ENCODE data around the gene SLC23A2. TPM values are rescaled to one million over a fixed set of nuclear protein-coding genes. Genes with fewer than 3 reads are reported as not detected.

The SLC23A2 gene
- polyA plus RNA-seq, 3 donors, result 3.3 to 28.4 (median 6.4) TPM

- intact Hi-C loops (cut with micrococcal nuclease), result no loop called here
- Mint-ChIP-seq H3K4me3 (no peak overlapping the region), H3K27ac (no peak overlapping the region), H3K36me3 (peaks cover 88 to 89% of the 10 kb centered on the region in 2 donors), H3K4me1 (peaks cover 15% of the 10 kb centered on the region), H3K27me3 (ENCODE audit: low read depth in 3 of 3) (peaks cover 0 to 2% (median 0%) of the 10 kb centered on the region in 3 donors), H3K9me3 (peaks cover 0 to 2% (median 0%) of the 10 kb centered on the region in 7 donors)
- DNase-seq, result no peak
- Histone ChIP-seq H3K36me3 (replicated peaks in 1 of 2; ENCODE audit: control insufficient read depth in 1 of 2, insufficient read depth in 2 of 2, low read length in 2 of 2) (peaks cover 67 to 86% of the 10 kb centered on the region in 2 donors), H3K4me1 (ENCODE audit: control insufficient read depth in 1 of 2, insufficient read depth in 2 of 2, low read length in 2 of 2) (peaks cover 0 to 10% of the 10 kb centered on the region in 2 donors), H3K9ac (ENCODE audit: insufficient read depth, low read length, poor library complexity, severe bottlenecking) (no peak overlapping the region), H2AFZ (ENCODE audit: insufficient read depth, low read depth, low read length, poor library complexity, severe bottlenecking) (no peak overlapping the region), H3K27me3 (ENCODE audit: control insufficient read depth in 2 of 2, insufficient read depth in 2 of 2, low read length in 2 of 2) (no peaks in the 10 kb centered on the region), H3K4me2 (replicated peaks; ENCODE audit: extremely low read depth, low read length, poor library complexity, severe bottlenecking) (no peak overlapping the region), H3K79me2 (ENCODE audit: insufficient read depth, low read length) (no peaks in the 10 kb centered on the region), H4K20me1 (ENCODE audit: insufficient read depth, low read length) (peaks cover 4% of the 10 kb centered on the region), H3K4me3 (replicated peaks in 1 of 3; ENCODE audit: low read depth in 2 of 3, low read length in 3 of 3) (no peak overlapping the region), H3K9me3 (replicated peaks in 1 of 2; ENCODE audit: control insufficient read depth in 1 of 2, insufficient read depth in 1 of 2, low read length in 2 of 2) (no peaks in the 10 kb centered on the region), H3K27ac (ENCODE audit: low read depth in 1 of 2, low read length in 2 of 2) (no peak overlapping the region)
- WGBS (ENCODE audit: insufficient coverage), result no CpG with 5 or more reads among the region's 5 CpGs
- no peak for TF ChIP-seq CTCF (IDR thresholded peaks at IDR 0.05)
Observed at GRCh38 chr20:4876731-4877130, 124.6 kb downstream of the SLC23A2 start.

GRCh38 chr20:4876301-4876700 is 125.0 kb downstream of the SLC23A2 start:
- 100% methylated on average over 1 of the region's 4 CpGs for WGBS (ENCODE audit: insufficient coverage)
- H3K4me3 Mint-ChIP-seq, result no peak overlapping the region
- intact Hi-C loops (cut with micrococcal nuclease), result no loop called here
- H3K79me2 ChIP-seq (ENCODE audit: insufficient read depth, low read length), result no peaks in the 10 kb centered on the region
- peaks cover 0 to 2% (median 0%) of the 10 kb centered on the region in 7 donors for H3K9me3 Mint-ChIP-seq
- peaks cover 0 to 7% of the 10 kb centered on the region in 2 donors for H3K4me1 ChIP-seq (ENCODE audit: control insufficient read depth in 1 of 2, insufficient read depth in 2 of 2, low read length in 2 of 2)
- no peak overlapping the region for H3K27ac ChIP-seq (ENCODE audit: low read depth in 1 of 2, low read length in 2 of 2)
- no peak overlapping the region for H2AFZ ChIP-seq (ENCODE audit: insufficient read depth, low read depth, low read length, poor library complexity, severe bottlenecking)
- H3K4me3 ChIP-seq (replicated peaks in 1 of 3; ENCODE audit: low read depth in 2 of 3, low read length in 3 of 3), result no peak overlapping the region
- no peaks in the 10 kb centered on the region for H3K27me3 ChIP-seq (ENCODE audit: control insufficient read depth in 2 of 2, insufficient read depth in 2 of 2, low read length in 2 of 2)
- peaks cover 71 to 90% of the 10 kb centered on the region in 2 donors for H3K36me3 ChIP-seq (replicated peaks in 1 of 2; ENCODE audit: control insufficient read depth in 1 of 2, insufficient read depth in 2 of 2, low read length in 2 of 2)
- peaks cover 86 to 87% of the 10 kb centered on the region in 2 donors for H3K36me3 Mint-ChIP-seq
- peaks cover 11% of the 10 kb centered on the region for H3K4me1 Mint-ChIP-seq
- H3K4me2 ChIP-seq (replicated peaks; ENCODE audit: extremely low read depth, low read length, poor library complexity, severe bottlenecking), result no peak overlapping the region
- no peak for DNase-seq
- H3K9ac ChIP-seq (ENCODE audit: insufficient read depth, low read length, poor library complexity, severe bottlenecking), result no peak overlapping the region
- no peak overlapping the region for H3K27ac Mint-ChIP-seq
- H3K9me3 ChIP-seq (replicated peaks in 1 of 2; ENCODE audit: control insufficient read depth in 1 of 2, insufficient read depth in 1 of 2, low read length in 2 of 2), result no peaks in the 10 kb centered on the region
- peaks cover 0 to 2% (median 0%) of the 10 kb centered on the region in 3 donors for H3K27me3 Mint-ChIP-seq (ENCODE audit: low read depth in 3 of 3)
- H4K20me1 ChIP-seq (ENCODE audit: insufficient read depth, low read length), result peaks cover 4% of the 10 kb centered on the region
- no peak for TF ChIP-seq CTCF (IDR thresholded peaks at IDR 0.05)
